Upper lobe of right lung (tissue), 1 donor: Measurements from ENCODE around the gene USP10. TPM values are rescaled to one million over a fixed set of nuclear protein-coding genes. Genes with fewer than 3 reads are reported as not detected.
A peak's percentile ranks its signal among the peaks of the same experiment; 100 is the strongest.

Source experiments
- ATAC-seq: fragments of 200-7000 bp; cut with Tn5 transposase; one replicate; pipeline ENCODE4 v1.9.1; 2020; ENCODE audit warnings: mild to moderate bottlenecking, moderate library complexity
- DNase-seq: peaks from one replicate; pipeline ENCODE4 v3.0.0-alpha.2; 2020
- H3K27ac ChIP-seq: fragments of 200-600 bp; one replicate; pipeline ENCODE4 v1.8.0; 2022
- H3K27me3 ChIP-seq: fragments of 200-600 bp; one replicate; pipeline ENCODE4 v1.8.0; 2022; ENCODE audit warnings: mild to moderate bottlenecking
- H3K36me3 ChIP-seq: fragments of 200-600 bp; one replicate; pipeline ENCODE4 v1.8.0; 2022
- H3K4me1 ChIP-seq: fragments of 200-600 bp; one replicate; pipeline ENCODE4 v1.8.0; 2022
- H3K4me3 ChIP-seq: fragments of 200-600 bp; one replicate; pipeline ENCODE4 v1.8.0; 2022; ENCODE audit warnings: mild to moderate bottlenecking
- H3K9me3 ChIP-seq: fragments of 200-600 bp; one replicate; pipeline ENCODE4 v1.8.0; 2022
- intact Hi-C: fragments of 100-400 bp; cut with DNase I; formaldehyde crosslinking; loops from one replicate; pipeline ENCODE4 v1.11.0; 2022
- total RNA-seq: library from RNA; stranded (reverse); fragmentation: NEBNext Ultra II Directional; extraction: Animal tissue kit (Norgen Biotek cat#: 25700); gene quantifications from one replicate; pipeline ENCODE4 v1.2.1, GENCODE V29; 2021
- TF ChIP-seq, protein P1 (sequence below): fragments of 200-600 bp; IDR thresholded peaks from one replicate; pipeline ENCODE4 v1.8.0; 2022; ENCODE audit warnings: antibody characterized with exemption
- donor health status: DM: no; HTN: yes; CAD: no; lungs with severe emphysema.

Gene USP10
- total RNA-seq, 1 donor from 2014 or later: 59.6 TPM

- intact Hi-C loops: no loop called here
- TF ChIP-seq, protein P1, sequence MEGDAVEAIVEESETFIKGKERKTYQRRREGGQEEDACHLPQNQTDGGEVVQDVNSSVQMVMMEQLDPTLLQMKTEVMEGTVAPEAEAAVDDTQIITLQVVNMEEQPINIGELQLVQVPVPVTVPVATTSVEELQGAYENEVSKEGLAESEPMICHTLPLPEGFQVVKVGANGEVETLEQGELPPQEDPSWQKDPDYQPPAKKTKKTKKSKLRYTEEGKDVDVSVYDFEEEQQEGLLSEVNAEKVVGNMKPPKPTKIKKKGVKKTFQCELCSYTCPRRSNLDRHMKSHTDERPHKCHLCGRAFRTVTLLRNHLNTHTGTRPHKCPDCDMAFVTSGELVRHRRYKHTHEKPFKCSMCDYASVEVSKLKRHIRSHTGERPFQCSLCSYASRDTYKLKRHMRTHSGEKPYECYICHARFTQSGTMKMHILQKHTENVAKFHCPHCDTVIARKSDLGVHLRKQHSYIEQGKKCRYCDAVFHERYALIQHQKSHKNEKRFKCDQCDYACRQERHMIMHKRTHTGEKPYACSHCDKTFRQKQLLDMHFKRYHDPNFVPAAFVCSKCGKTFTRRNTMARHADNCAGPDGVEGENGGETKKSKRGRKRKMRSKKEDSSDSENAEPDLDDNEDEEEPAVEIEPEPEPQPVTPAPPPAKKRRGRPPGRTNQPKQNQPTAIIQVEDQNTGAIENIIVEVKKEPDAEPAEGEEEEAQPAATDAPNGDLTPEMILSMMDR: no peak
- peak overlapping the region; percentile 53 for H3K4me3 ChIP-seq
- no peaks in the 10 kb centered on the region for H3K9me3 ChIP-seq
- peaks cover 17% of the 10 kb centered on the region for H3K4me1 ChIP-seq
- ATAC-seq (no peak), DNase-seq (no peak)
- H3K27me3 ChIP-seq: peaks cover 15% of the 10 kb centered on the region
- peak overlapping the region; percentile 70 for H3K27ac ChIP-seq
- no peaks in the 10 kb centered on the region for H3K36me3 ChIP-seq
These were observed 120.5 kb downstream of the USP10 start for GRCh38 chr16:84820305-84820684.

DNA sequence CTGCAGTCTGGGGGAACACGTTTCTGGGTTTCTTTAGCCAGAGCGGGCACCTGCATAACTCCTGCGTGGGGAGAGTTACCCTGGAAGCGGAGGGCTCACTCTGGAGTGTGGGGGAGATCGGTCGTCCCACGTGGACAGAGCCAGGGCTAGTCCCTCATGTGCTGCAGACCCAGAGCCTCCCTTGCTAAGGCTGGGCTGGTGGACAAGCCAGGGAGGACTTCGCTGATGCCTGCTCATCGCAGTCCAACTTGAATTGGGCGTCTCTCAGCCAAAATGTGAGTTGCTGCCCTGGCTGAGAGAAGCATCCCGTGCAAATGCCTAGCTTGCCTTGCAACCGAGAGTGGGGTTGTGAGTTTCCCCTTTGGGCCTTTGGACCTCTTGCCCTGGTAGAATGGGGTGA, 121.0 kb downstream of the USP10 start:
- peak overlapping the region; percentile 53 for H3K4me3 ChIP-seq
- peaks cover 15% of the 10 kb centered on the region for H3K27me3 ChIP-seq
- no peaks in the 10 kb centered on the region for H3K36me3 ChIP-seq
- intact Hi-C loops: no loop called here
- no peaks in the 10 kb centered on the region for H3K9me3 ChIP-seq
- peaks cover 17% of the 10 kb centered on the region for H3K4me1 ChIP-seq
- TF ChIP-seq, protein P1: no peak
- peak overlapping the region; percentile 70 for H3K27ac ChIP-seq
- ATAC-seq (no peak), DNase-seq (no peak)

GRCh38 chr16:84821179-84821578, 121.4 kb downstream of the USP10 start:
- intact Hi-C loops: no loop called here
- TF ChIP-seq, protein P1: no peak
- ATAC-seq (no peak), DNase-seq (no peak)
- Histone ChIP-seq H3K4me3 (peak overlapping the region; percentile 53), H3K27me3 (peaks cover 15% of the 10 kb centered on the region), H3K4me1 (peaks cover 17% of the 10 kb centered on the region), H3K36me3 (no peaks in the 10 kb centered on the region), H3K27ac (peak overlapping the region; percentile 70), H3K9me3 (no peaks in the 10 kb centered on the region)

- Histone ChIP-seq H3K36me3 (no peaks in the 10 kb centered on the region), H3K9me3 (no peaks in the 10 kb centered on the region), H3K4me3 (peak overlapping the region; percentile 53), H3K27me3 (peaks cover 15% of the 10 kb centered on the region), H3K27ac (peak overlapping the region; percentile 70), H3K4me1 (peaks cover 19% of the 10 kb centered on the region)
- TF ChIP-seq, protein P1: no peak
- no peak for ATAC-seq
- no peak for DNase-seq
- intact Hi-C loops: no loop called here
These were observed 122.2 kb downstream of the USP10 start for GRCh38 chr16:84821728-84822689.

DNA sequence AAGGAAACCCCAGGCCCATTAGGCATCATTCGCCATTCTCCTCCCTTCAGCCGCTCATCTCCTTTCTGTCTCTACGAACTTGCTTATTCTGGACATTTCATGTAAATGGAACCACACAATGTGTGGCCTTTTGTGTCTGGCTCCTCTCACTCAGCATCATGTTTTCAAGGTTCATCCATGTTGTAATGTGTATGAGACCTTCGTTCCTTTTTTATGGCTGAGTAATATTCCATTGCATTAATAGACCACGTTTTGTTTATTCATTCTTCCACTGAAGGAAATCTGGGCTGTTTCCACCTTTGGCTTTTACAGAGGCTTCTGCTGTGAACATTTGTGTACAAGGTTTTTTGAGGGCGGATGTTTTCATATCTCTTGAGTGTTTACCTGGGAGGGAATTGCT, 123.2 kb downstream of the USP10 start:
- peak overlapping the region; percentile 70 for H3K27ac ChIP-seq
- ATAC-seq (no peak), DNase-seq (no peak)
- peak overlapping the region; percentile 53 for H3K4me3 ChIP-seq
- intact Hi-C loops: no loop called here
- no peaks in the 10 kb centered on the region for H3K9me3 ChIP-seq
- peaks cover 15% of the 10 kb centered on the region for H3K27me3 ChIP-seq
- no peaks in the 10 kb centered on the region for H3K36me3 ChIP-seq
- peaks cover 27% of the 10 kb centered on the region for H3K4me1 ChIP-seq
- TF ChIP-seq, protein P1: no peak
